GM19025 (cell line): ENCODE results near the gene ZNF322.
"Not testable (repeated sequence)": the region's sequence is repeated elsewhere in the genome, so short reads cannot be mapped to it uniquely, and the experiment has no call there.

Source experiments
- ATAC-seq: cut with Tn5 transposase; IDR thresholded peaks from one replicate; pipeline ENCODE4 v1.9.1; 2021; ENCODE audit warnings: mild to moderate bottlenecking, low read depth, moderate library complexity; ENCODE audit not compliant: unreplicated experiment

ZNF322 gene

GRCh38 chr6:26659042-26659999, at the start of gene ZNF322:
Gene ZNF322, minus strand, starts transcription at chr6:26659746. Its CDS starts 21,193 bp downstream, at chr6:26638553.
- ATAC-seq, result peak; percentile 98

- not testable (repeated sequence) for ATAC-seq
These were observed 46.2 kb upstream of the ZNF322 start for GRCh38 chr6:26705780-26706179.

- ATAC-seq, result not testable (repeated sequence)
These were observed 45.8 kb upstream of the ZNF322 start for GRCh38 chr6:26705352-26705751.

GRCh38 chr6:26701023-26701747, 41.6 kb upstream of the ZNF322 start:
- ATAC-seq, result not testable (repeated sequence)

- not testable (repeated sequence) for ATAC-seq
These were observed 38.0 kb upstream of the ZNF322 start for GRCh38 chr6:26697496-26697895.

GRCh38 chr6:26689324-26689947, 29.9 kb upstream of the ZNF322 start:
- not testable (repeated sequence) for ATAC-seq

GRCh38 chr6:26682435-26683042, 23.0 kb upstream of the ZNF322 start:
- not testable (repeated sequence) for ATAC-seq

- ATAC-seq, result not testable (repeated sequence)
These were observed 13.7 kb upstream of the ZNF322 start for GRCh38 chr6:26673287-26673686.

GRCh38 chr6:26670558-26670957, 11.0 kb upstream of the ZNF322 start:
- ATAC-seq, result not testable (repeated sequence)

- ATAC-seq, result not testable (repeated sequence)
These were observed 10.5 kb upstream of the ZNF322 start for GRCh38 chr6:26670003-26670402.

- no peak for ATAC-seq
These were observed 435 bp upstream of the ZNF322 start for GRCh38 chr6:26660000-26660361.

GRCh38 chr6:26657256-26657655, 2.3 kb downstream of the ZNF322 start:
- no peak for ATAC-seq

GRCh38 chr6:26653007-26653406, 6.5 kb downstream of the ZNF322 start:
- ATAC-seq, result no peak

- ATAC-seq, result no peak
These were observed 8.3 kb downstream of the ZNF322 start for GRCh38 chr6:26651133-26651781.

- no peak for ATAC-seq
These were observed 13.5 kb downstream of the ZNF322 start for GRCh38 chr6:26646074-26646473.

GRCh38 chr6:26640806-26641205, 18.7 kb downstream of the ZNF322 start:
- no peak for ATAC-seq

- no peak for ATAC-seq
These were observed 30.2 kb downstream of the ZNF322 start for GRCh38 chr6:26629359-26629758.

- ATAC-seq, result no peak
These were observed 31.7 kb downstream of the ZNF322 start for GRCh38 chr6:26627843-26628242.

- no peak for ATAC-seq
These were observed 35.0 kb downstream of the ZNF322 start for GRCh38 chr6:26624557-26624956.

GRCh38 chr6:26623339-26623859, 36.1 kb downstream of the ZNF322 start:
- ATAC-seq, result no peak
